ENCODE results near the gene SPCS2.

GRCh38 chr11:75000975-75001354 is 51.9 kb downstream of the SPCS2 start:
- TF ChIP-seq SIN3A (IDR thresholded peaks at IDR 0.05; ENCODE audit: borderline replicate concordance, insufficient read depth, low read length) (no peak), POLR2AphosphoS5 (IDR thresholded peaks at IDR 0.05; ENCODE audit: low read depth, low read length) (no peak)
- TF ChIP-seq, protein P1, sequence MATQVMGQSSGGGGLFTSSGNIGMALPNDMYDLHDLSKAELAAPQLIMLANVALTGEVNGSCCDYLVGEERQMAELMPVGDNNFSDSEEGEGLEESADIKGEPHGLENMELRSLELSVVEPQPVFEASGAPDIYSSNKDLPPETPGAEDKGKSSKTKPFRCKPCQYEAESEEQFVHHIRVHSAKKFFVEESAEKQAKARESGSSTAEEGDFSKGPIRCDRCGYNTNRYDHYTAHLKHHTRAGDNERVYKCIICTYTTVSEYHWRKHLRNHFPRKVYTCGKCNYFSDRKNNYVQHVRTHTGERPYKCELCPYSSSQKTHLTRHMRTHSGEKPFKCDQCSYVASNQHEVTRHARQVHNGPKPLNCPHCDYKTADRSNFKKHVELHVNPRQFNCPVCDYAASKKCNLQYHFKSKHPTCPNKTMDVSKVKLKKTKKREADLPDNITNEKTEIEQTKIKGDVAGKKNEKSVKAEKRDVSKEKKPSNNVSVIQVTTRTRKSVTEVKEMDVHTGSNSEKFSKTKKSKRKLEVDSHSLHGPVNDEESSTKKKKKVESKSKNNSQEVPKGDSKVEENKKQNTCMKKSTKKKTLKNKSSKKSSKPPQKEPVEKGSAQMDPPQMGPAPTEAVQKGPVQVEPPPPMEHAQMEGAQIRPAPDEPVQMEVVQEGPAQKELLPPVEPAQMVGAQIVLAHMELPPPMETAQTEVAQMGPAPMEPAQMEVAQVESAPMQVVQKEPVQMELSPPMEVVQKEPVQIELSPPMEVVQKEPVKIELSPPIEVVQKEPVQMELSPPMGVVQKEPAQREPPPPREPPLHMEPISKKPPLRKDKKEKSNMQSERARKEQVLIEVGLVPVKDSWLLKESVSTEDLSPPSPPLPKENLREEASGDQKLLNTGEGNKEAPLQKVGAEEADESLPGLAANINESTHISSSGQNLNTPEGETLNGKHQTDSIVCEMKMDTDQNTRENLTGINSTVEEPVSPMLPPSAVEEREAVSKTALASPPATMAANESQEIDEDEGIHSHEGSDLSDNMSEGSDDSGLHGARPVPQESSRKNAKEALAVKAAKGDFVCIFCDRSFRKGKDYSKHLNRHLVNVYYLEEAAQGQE (IDR thresholded peaks at IDR 0.05; ENCODE audit: insufficient read depth in 1 of 2, low read depth in 2 of 2, low read length in 2 of 2), result no peak
